Fibroblast of lung (primary cell): ENCODE measurements around the gene UBQLNL.

Experiments used
- CTCF ChIP-seq, 2 donors: IDR thresholded peaks in 1 of 2; conservative IDR thresholded peaks in 1 of 2; 1 replicate in 1 of 2; 2 replicates in 1 of 2; pipeline ENCODE4 v1.5.1; 2011 to 2012; ENCODE audit warnings: low read length in 2 of 2, control low read depth in 1 of 2, inconsistent platforms in 1 of 2, low read depth in 1 of 2, mild to moderate bottlenecking in 1 of 2
- EZH2 ChIP-seq: IDR thresholded peaks from 2 replicates; pipeline ENCODE4 v1.5.1; 2012; ENCODE audit warnings: low read length, control low read depth, mild to moderate bottlenecking; ENCODE audit errors: missing control alignments

- no peak for TF ChIP-seq CTCF (conservative IDR thresholded peaks at IDR 0.05 in 1 of 2, IDR thresholded peaks at IDR 0.05 in 1 of 2; ENCODE audit: low read depth in 1 of 2, low read length in 2 of 2)
- no peak for TF ChIP-seq EZH2
Measured at GRCh38 chr11:5516599-5516998, at the start of gene UBQLNL.
